ENCODE measurements around the gene RUNX1. TPM values are rescaled to one million over a fixed set of nuclear protein-coding genes. Genes with fewer than 3 reads are reported as not detected.

RUNX1 gene
- total RNA-seq, 4 donors from 2014 or later = 2.9 to 18.7 (median 7.7) TPM

- Histone ChIP-seq H3K27ac (no peak overlapping the region), H3K4me3 (replicated peaks in 1 of 3) (no peak overlapping the region), H3K4me1 (no peaks in the 10 kb centered on the region), H3K9me3 (no peaks in the 10 kb centered on the region), H3K36me3 (no peaks in the 10 kb centered on the region), H3K27me3 (no peaks in the 10 kb centered on the region)
- TF ChIP-seq POLR2A (IDR thresholded peaks at IDR 0.05) = no peak
- TF ChIP-seq, protein P1, sequence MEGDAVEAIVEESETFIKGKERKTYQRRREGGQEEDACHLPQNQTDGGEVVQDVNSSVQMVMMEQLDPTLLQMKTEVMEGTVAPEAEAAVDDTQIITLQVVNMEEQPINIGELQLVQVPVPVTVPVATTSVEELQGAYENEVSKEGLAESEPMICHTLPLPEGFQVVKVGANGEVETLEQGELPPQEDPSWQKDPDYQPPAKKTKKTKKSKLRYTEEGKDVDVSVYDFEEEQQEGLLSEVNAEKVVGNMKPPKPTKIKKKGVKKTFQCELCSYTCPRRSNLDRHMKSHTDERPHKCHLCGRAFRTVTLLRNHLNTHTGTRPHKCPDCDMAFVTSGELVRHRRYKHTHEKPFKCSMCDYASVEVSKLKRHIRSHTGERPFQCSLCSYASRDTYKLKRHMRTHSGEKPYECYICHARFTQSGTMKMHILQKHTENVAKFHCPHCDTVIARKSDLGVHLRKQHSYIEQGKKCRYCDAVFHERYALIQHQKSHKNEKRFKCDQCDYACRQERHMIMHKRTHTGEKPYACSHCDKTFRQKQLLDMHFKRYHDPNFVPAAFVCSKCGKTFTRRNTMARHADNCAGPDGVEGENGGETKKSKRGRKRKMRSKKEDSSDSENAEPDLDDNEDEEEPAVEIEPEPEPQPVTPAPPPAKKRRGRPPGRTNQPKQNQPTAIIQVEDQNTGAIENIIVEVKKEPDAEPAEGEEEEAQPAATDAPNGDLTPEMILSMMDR (IDR thresholded peaks at IDR 0.05) = no peak
- intact Hi-C loops (cut with DNase I) = no loop called here
- no peak for DNase-seq
- 77 to 82% methylated on average over 3 of the region's 3 CpGs for WGBS, 2 donors
Measured at GRCh38 chr21:35006771-35007170, 42.3 kb downstream of the RUNX1 start.

- Histone ChIP-seq H3K27ac (no peak overlapping the region), H3K4me3 (replicated peaks in 1 of 3) (no peak overlapping the region), H3K36me3 (no peaks in the 10 kb centered on the region), H3K4me1 (no peaks in the 10 kb centered on the region), H3K9me3 (no peaks in the 10 kb centered on the region), H3K27me3 (no peaks in the 10 kb centered on the region)
- WGBS, 2 donors = 88% methylated on average over 3 of the region's 3 CpGs
- no peak for DNase-seq
- intact Hi-C loops (cut with DNase I) = no loop called here
- no peak for TF ChIP-seq POLR2A (IDR thresholded peaks at IDR 0.05)
- TF ChIP-seq, protein P1 (IDR thresholded peaks at IDR 0.05) = no peak
Measured at GRCh38 chr21:35006248-35006647, 42.9 kb downstream of the RUNX1 start.

- Histone ChIP-seq H3K27ac (no peak overlapping the region), H3K4me1 (no peaks in the 10 kb centered on the region), H3K4me3 (replicated peaks in 1 of 3) (no peak overlapping the region), H3K27me3 (no peaks in the 10 kb centered on the region), H3K9me3 (no peaks in the 10 kb centered on the region), H3K36me3 (no peaks in the 10 kb centered on the region)
- intact Hi-C loops (cut with DNase I) = no loop called here
- no peak for TF ChIP-seq POLR2A (IDR thresholded peaks at IDR 0.05)
- TF ChIP-seq, protein P1 (IDR thresholded peaks at IDR 0.05) = no peak
- no peak for DNase-seq
- WGBS, 2 donors = 85 to 86% methylated on average over 6 of the region's 6 CpGs
Measured at GRCh38 chr21:35005560-35006224, 43.4 kb downstream of the RUNX1 start.

- WGBS, 2 donors = 72 to 76% methylated on average over 2 of the region's 2 CpGs
- Histone ChIP-seq H3K9me3 (no peaks in the 10 kb centered on the region), H3K4me3 (replicated peaks in 1 of 3) (no peak overlapping the region), H3K27me3 (no peaks in the 10 kb centered on the region), H3K27ac (no peak overlapping the region), H3K4me1 (no peaks in the 10 kb centered on the region), H3K36me3 (no peaks in the 10 kb centered on the region)
- intact Hi-C loops (cut with DNase I) = no loop called here
- DNase-seq = no peak
- no peak for TF ChIP-seq POLR2A (IDR thresholded peaks at IDR 0.05)
- TF ChIP-seq, protein P1 (IDR thresholded peaks at IDR 0.05) = no peak
Measured at GRCh38 chr21:35005077-35005476, 44.0 kb downstream of the RUNX1 start.

- Histone ChIP-seq H3K36me3 (no peaks in the 10 kb centered on the region), H3K27me3 (no peaks in the 10 kb centered on the region), H3K27ac (no peak overlapping the region), H3K4me3 (replicated peaks in 1 of 3) (no peak overlapping the region), H3K4me1 (no peaks in the 10 kb centered on the region), H3K9me3 (no peaks in the 10 kb centered on the region)
- no peak for DNase-seq
- TF ChIP-seq POLR2A (IDR thresholded peaks at IDR 0.05) = no peak
- TF ChIP-seq, protein P1 (IDR thresholded peaks at IDR 0.05) = no peak
- intact Hi-C loops (cut with DNase I) = no loop called here
- 95% methylated on average over 3 of the region's 3 CpGs for WGBS, 2 donors
Measured at GRCh38 chr21:35004314-35004713, 44.8 kb downstream of the RUNX1 start.
